Stimulated activated CD8-positive, alpha-beta memory T cell treated with anti-CD3 and anti-CD28 coated beads, Interleukin-12 subunit alpha, Interleukin-12 subunit beta, amount 100 ng/mL, for 1 hour (primary cell): ENCODE measurements around the gene DDA1.

ENCODE experiments used
- DNase-seq: peaks from one replicate; pipeline ENCODE4 v3.0.0-alpha.2; 2020; ENCODE audit warnings: low read depth

The DDA1 gene

GRCh38 chr19:17330262-17331044 is 21.1 kb downstream of the DDA1 start:
- no peak for DNase-seq

GRCh38 chr19:17331045-17331558 is 21.7 kb downstream of the DDA1 start:
- DNase-seq, result no peak

GRCh38 chr19:17332360-17332676 is 23.0 kb downstream of the DDA1 start:
- DNase-seq, result no peak

GRCh38 chr19:17332677-17333581 is 23.6 kb downstream of the DDA1 start:
- DNase-seq, result no peak

GRCh38 chr19:17333611-17334413 is 24.4 kb downstream of the DDA1 start:
- peak; percentile 49 for DNase-seq

GRCh38 chr19:17334414-17335409 is 25.3 kb downstream of the DDA1 start, which contains the start of gene ANO8:
Gene ANO8, minus strand, starts transcription at chr19:17334855. Its CDS starts 185 bp downstream, at chr19:17334670.
- peak; percentile 91 for DNase-seq

GRCh38 chr19:17335575-17335974 is 26.2 kb downstream of the DDA1 start:
- no peak for DNase-seq

GRCh38 chr19:17336872-17337674 is 27.7 kb downstream of the DDA1 start, which contains the start of gene GTPBP3:
Gene GTPBP3, plus strand, starts transcription at chr19:17337553. Its CDS starts 59 bp downstream, at chr19:17337612.
- DNase-seq, result peak; percentile 92

GRCh38 chr19:17337675-17338432 is 28.5 kb downstream of the DDA1 start:
- no peak for DNase-seq

GRCh38 chr19:17338433-17339078 is 29.2 kb downstream of the DDA1 start:
- DNase-seq, result no peak

GRCh38 chr19:17339088-17339741 is 29.9 kb downstream of the DDA1 start:
- DNase-seq, result no peak

- DNase-seq, result no peak
These were observed 31.0 kb downstream of the DDA1 start for GRCh38 chr19:17340302-17340870.

GRCh38 chr19:17340871-17341357 is 31.6 kb downstream of the DDA1 start:
- no peak for DNase-seq

- no peak for DNase-seq
These were observed 32.0 kb downstream of the DDA1 start for GRCh38 chr19:17341386-17341785.

GRCh38 chr19:17341845-17342244 is 32.5 kb downstream of the DDA1 start:
- DNase-seq, result no peak

- peak; percentile 61 for DNase-seq
These were observed 36.8 kb downstream of the DDA1 start for GRCh38 chr19:17346109-17346671.

- no peak for DNase-seq
These were observed 38.0 kb downstream of the DDA1 start for GRCh38 chr19:17347361-17347760.
